HepG2 (cell line): Measurements from ENCODE around the gene SRRM2. TPM values are rescaled to one million over a fixed set of nuclear protein-coding genes. Genes with fewer than 3 reads are reported as not detected.
A peak's percentile ranks its signal among the peaks of the same experiment; 100 is the strongest.

Experiments used
- CBX2 ChIP-seq, 2 experiments: fragments of 200-600 bp in 1 of 2; sonication (generic); formaldehyde crosslinking in 1 of 2; IDR thresholded peaks; 2 replicates each; pipeline versions ENCODE4 v1.7.0 to v1.8.1; 2018 to 2022; ENCODE audit warnings: low read depth in 2 of 2, low read length in 1 of 2, mild to moderate bottlenecking in 1 of 2, missing genetic modification reagents in 1 of 2
- HNRNPUL1 ChIP-seq: fragments of 200-400 bp; formaldehyde crosslinking; IDR thresholded peaks from 2 replicates; pipeline ENCODE4 v1.6.1; 2017; ENCODE audit warnings: low read depth, mild to moderate bottlenecking, low read length, moderate library complexity
- KLF13 ChIP-seq: sonication (generic); formaldehyde crosslinking; IDR thresholded peaks from 2 replicates; pipeline ENCODE4 v1.4.0; 2020; ENCODE audit warnings: mild to moderate bottlenecking, missing genetic modification reagents
- MBNL3 ChIP-seq: fragments of 250-450 bp; sonication (Bioruptor Pico); conservative IDR thresholded peaks from 2 replicates; pipeline ENCODE4 v1.8.0; 2022; ENCODE audit warnings: mild to moderate bottlenecking, inconsistent platforms
- MED13 ChIP-seq: sonication (generic); formaldehyde crosslinking; IDR thresholded peaks from 2 replicates; pipeline ENCODE4 v1.5.0; 2020; ENCODE audit warnings: missing genetic modification reagents
- NFE2 ChIP-seq: sonication (generic); formaldehyde crosslinking; IDR thresholded peaks from 2 replicates; pipeline ENCODE4 v1.4.0; 2020; ENCODE audit warnings: missing genetic modification reagents
- PCBP1 ChIP-seq: fragments of 200-400 bp; formaldehyde crosslinking; IDR thresholded peaks from 2 replicates; pipeline ENCODE4 v1.6.1; 2017; ENCODE audit warnings: mild to moderate bottlenecking, low read depth, low read length, borderline replicate concordance
- ZNF224 ChIP-seq: sonication (generic); formaldehyde crosslinking; IDR thresholded peaks from 2 replicates; pipeline ENCODE4 v1.5.0; 2020; ENCODE audit warnings: mild to moderate bottlenecking, missing genetic modification reagents
- ZNF296 ChIP-seq: sonication (generic); formaldehyde crosslinking; conservative IDR thresholded peaks from 2 replicates; pipeline ENCODE4 v1.5.0; 2020; ENCODE audit warnings: mild to moderate bottlenecking, missing genetic modification reagents
- ZNF619 ChIP-seq: sonication (generic); formaldehyde crosslinking; IDR thresholded peaks from 2 replicates; pipeline ENCODE4 v1.4.0; 2020; ENCODE audit warnings: mild to moderate bottlenecking, missing genetic modification reagents
- ZNF644 ChIP-seq: IDR thresholded peaks from 2 replicates; pipeline ENCODE4 v1.6.1; 2016; ENCODE audit warnings: low read depth
- ZNF672 ChIP-seq: sonication (generic); formaldehyde crosslinking; IDR thresholded peaks from 2 replicates; pipeline ENCODE4 v1.8.1; 2022; ENCODE audit warnings: missing genetic modification reagents
- ZNF674 ChIP-seq: sonication (generic); formaldehyde crosslinking; IDR thresholded peaks from 2 replicates; pipeline ENCODE4 v1.5.0; 2020; ENCODE audit warnings: low read depth, mild to moderate bottlenecking, missing genetic modification reagents
- ZSCAN12 ChIP-seq: sonication (generic); formaldehyde crosslinking; IDR thresholded peaks from 2 replicates; pipeline ENCODE4 v1.9.0; 2021; ENCODE audit warnings: mild to moderate bottlenecking, missing genetic modification reagents
- polyA plus RNA-seq, 8 experiments: library from polyadenylated mRNA; depleted of rRNA in 3 of 8; stranded (reverse) in 7 of 8; unstranded in 1 of 8; fragments of >200 nt; fragmentation: Illumina TruSeq in 4 of 8; extraction: Trizol in 4 of 8; gene quantifications; 2 replicates each; pipeline versions ENCODE4 v1.2.1 to v1.2.3, GENCODE V29; 2011 to 2016; ENCODE audit warnings: low read depth in 4 of 8, missing spikeins in 1 of 8, mixed read lengths in 1 of 8; ENCODE audit not compliant: insufficient read depth in 1 of 8
- total RNA-seq, 5 experiments: library from RNA; depleted of rRNA; stranded (reverse); fragments of >200 nt; fragmentation: Illumina TruSeq; extraction: Trizol; gene quantifications; 2 replicates each; pipeline ENCODE4 v1.2.3, GENCODE V29; 2016; ENCODE audit warnings: low read depth in 1 of 5
- TF ChIP-seq, protein P1 (sequence below): sonication (generic); formaldehyde crosslinking; IDR thresholded peaks from 2 replicates; pipeline ENCODE4 v1.4.0; 2020; ENCODE audit warnings: low read depth, missing genetic modification reagents
- TF ChIP-seq, protein P2 (sequence below): IDR thresholded peaks from 2 replicates; pipeline ENCODE4 v1.6.1; 2016; ENCODE audit warnings: control low read depth
- TF ChIP-seq, protein P3 (sequence below): sonication (generic); formaldehyde crosslinking; IDR thresholded peaks from one replicate; pipeline ENCODE4 v1.5.1; 2020; ENCODE audit warnings: mild to moderate bottlenecking, missing genetic modification reagents; ENCODE audit errors: not compliant biosample characterization

The SRRM2 gene
- total and polyA plus RNA-seq, 2 of the 13 experiments (the other 11 are each of a cell fraction or from before 2014, with no cell fraction given): 50.4 to 112 TPM

DNA sequence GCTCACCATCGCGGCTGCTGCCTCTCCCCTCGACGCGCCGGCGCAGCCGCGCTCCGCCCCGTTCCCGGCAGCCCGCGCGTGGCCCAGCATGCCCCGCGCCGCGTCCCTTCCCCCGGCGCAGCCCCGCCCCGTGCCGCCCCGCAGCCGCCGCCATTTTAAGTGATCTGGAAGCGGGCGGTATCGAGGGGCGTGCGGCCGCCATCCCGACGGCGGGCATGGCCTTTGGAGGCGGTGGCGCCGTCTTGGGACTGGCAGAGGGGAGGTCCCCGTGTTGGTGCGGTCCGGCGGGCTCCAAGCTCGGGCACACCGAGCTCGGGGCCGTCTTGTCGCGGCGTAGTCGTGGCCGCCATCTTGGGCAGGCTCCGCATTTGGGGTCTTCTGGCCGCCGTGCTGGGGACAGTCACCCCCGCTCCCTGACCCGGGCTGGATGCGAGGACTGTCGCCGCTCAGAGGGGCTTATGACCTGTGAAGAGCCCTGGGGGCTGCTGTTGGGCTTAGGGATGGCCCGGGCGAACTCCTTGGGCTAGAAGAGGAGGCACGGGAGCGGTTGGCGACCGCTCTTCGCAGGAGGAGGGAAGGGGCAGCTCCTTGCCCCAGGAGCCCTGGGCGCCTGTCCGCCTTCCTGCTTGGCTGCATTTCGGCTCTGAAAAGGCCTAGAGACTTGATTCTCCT, 24.9 kb downstream of the SRRM2 start, which contains the start of gene ELOB (continued):
- TF ChIP-seq, protein P1, sequence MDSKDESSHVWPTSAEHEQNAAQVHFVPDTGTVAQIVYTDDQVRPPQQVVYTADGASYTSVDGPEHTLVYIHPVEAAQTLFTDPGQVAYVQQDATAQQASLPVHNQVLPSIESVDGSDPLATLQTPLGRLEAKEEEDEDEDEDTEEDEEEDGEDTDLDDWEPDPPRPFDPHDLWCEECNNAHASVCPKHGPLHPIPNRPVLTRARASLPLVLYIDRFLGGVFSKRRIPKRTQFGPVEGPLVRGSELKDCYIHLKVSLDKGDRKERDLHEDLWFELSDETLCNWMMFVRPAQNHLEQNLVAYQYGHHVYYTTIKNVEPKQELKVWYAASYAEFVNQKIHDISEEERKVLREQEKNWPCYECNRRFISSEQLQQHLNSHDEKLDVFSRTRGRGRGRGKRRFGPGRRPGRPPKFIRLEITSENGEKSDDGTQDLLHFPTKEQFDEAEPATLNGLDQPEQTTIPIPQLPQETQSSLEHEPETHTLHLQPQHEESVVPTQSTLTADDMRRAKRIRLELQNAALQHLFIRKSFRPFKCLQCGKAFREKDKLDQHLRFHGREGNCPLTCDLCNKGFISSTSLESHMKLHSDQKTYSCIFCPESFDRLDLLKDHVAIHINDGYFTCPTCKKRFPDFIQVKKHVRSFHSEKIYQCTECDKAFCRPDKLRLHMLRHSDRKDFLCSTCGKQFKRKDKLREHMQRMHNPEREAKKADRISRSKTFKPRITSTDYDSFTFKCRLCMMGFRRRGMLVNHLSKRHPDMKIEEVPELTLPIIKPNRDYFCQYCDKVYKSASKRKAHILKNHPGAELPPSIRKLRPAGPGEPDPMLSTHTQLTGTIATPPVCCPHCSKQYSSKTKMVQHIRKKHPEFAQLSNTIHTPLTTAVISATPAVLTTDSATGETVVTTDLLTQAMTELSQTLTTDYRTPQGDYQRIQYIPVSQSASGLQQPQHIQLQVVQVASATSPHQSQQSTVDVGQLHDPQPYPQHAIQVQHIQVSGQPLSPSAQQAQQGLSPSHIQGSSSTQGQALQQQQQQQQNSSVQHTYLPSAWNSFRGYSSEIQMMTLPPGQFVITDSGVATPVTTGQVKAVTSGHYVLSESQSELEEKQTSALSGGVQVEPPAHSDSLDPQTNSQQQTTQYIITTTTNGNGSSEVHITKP (CRISPR knock-in tag): no peak
- TF ChIP-seq PCBP1 (no peak), ZNF619 (CRISPR knock-in tag) (no peak), KLF13 (no peak), ZNF296 (CRISPR knock-in tag) (no peak), CBX2 (IDR thresholded peaks at IDR 0.05; ENCODE audit: low read depth, low read length) (no peak), CBX2 (CRISPR knock-in tag; IDR thresholded peaks at IDR 0.05; ENCODE audit: low read depth) (no peak), ZNF224 (CRISPR knock-in tag) (0 out of 2 replicates have a peak, but pooled peaks have one; percentile 37), ZSCAN12 (CRISPR knock-in tag) (no peak), ZNF672 (CRISPR knock-in tag) (no peak), ZNF644 (CRISPR knock-in tag) (no peak), NFE2 (no peak), MBNL3 (no peak), HNRNPUL1 (no peak), MED13 (no peak), ZNF674 (CRISPR knock-in tag) (no peak)
- TF ChIP-seq, protein P2, sequence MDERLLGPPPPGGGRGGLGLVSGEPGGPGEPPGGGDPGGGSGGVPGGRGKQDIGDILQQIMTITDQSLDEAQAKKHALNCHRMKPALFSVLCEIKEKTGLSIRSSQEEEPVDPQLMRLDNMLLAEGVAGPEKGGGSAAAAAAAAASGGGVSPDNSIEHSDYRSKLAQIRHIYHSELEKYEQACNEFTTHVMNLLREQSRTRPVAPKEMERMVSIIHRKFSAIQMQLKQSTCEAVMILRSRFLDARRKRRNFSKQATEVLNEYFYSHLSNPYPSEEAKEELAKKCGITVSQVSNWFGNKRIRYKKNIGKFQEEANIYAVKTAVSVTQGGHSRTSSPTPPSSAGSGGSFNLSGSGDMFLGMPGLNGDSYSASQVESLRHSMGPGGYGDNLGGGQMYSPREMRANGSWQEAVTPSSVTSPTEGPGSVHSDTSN (CRISPR knock-in tag): no peak
- TF ChIP-seq, protein P3, sequence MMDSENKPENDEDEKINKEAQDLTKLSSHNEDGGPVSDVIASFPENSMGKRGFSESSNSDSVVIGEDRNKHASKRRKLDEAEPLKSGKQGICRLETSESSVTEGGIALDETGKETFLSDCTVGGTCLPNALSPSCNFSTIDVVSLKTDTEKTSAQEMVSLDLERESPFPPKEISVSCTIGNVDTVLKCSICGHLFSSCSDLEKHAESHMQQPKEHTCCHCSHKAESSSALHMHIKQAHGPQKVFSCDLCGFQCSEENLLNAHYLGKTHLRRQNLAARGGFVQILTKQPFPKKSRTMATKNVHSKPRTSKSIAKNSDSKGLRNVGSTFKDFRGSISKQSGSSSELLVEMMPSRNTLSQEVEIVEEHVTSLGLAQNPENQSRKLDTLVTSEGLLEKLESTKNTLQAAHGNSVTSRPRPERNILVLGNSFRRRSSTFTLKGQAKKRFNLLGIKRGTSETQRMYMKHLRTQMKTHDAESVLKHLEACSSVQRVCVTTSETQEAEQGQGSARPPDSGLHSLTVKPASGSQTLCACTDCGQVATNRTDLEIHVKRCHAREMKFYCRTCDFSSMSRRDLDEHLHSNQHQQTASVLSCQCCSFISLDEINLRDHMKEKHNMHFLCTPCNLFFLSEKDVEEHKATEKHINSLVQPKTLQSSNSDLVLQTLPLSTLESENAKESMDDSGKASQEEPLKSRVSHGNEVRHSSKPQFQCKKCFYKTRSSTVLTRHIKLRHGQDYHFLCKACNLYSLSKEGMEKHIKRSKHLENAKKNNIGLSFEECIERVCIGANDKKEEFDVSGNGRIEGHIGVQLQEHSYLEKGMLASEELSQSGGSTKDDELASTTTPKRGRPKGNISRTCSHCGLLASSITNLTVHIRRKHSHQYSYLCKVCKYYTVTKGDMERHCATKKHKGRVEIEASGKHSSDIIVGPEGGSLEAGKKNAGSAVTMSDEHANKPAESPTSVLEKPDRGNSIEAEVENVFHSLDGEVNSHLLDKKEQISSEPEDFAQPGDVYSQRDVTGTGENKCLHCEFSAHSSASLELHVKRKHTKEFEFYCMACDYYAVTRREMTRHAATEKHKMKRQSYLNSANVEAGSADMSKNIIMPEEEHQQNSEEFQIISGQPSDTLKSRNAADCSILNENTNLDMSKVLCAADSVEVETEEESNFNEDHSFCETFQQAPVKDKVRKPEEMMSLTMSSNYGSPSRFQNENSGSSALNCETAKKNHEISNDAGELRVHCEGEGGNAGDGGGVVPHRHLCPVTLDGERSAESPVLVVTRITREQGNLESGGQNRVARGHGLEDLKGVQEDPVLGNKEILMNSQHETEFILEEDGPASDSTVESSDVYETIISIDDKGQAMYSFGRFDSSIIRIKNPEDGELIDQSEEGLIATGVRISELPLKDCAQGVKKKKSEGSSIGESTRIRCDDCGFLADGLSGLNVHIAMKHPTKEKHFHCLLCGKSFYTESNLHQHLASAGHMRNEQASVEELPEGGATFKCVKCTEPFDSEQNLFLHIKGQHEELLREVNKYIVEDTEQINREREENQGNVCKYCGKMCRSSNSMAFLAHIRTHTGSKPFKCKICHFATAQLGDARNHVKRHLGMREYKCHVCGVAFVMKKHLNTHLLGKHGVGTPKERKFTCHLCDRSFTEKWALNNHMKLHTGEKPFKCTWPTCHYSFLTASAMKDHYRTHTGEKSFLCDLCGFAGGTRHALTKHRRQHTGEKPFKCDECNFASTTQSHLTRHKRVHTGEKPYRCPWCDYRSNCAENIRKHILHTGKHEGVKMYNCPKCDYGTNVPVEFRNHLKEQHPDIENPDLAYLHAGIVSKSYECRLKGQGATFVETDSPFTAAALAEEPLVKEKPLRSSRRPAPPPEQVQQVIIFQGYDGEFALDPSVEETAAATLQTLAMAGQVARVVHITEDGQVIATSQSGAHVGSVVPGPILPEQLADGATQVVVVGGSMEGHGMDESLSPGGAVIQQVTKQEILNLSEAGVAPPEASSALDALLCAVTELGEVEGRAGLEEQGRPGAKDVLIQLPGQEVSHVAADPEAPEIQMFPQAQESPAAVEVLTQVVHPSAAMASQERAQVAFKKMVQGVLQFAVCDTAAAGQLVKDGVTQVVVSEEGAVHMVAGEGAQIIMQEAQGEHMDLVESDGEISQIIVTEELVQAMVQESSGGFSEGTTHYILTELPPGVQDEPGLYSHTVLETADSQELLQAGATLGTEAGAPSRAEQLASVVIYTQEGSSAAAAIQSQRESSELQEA (CRISPR knock-in tag): no peak
